Measurements from ENCODE around the gene MAB21L3. TPM values are rescaled to one million over a fixed set of nuclear protein-coding genes. Genes with fewer than 3 reads are reported as not detected.
A peak's percentile ranks its signal among the peaks of the same experiment; 100 is the strongest.
"Not testable (repeated sequence)": the region's sequence is repeated elsewhere in the genome, so short reads cannot be mapped to it uniquely, and the experiment has no call there.

MAB21L3 gene
- total RNA-seq, 4 donors from 2014 or later = under 0.01 to 0.17 (median 0.11) TPM; not detected in 1

DNA sequence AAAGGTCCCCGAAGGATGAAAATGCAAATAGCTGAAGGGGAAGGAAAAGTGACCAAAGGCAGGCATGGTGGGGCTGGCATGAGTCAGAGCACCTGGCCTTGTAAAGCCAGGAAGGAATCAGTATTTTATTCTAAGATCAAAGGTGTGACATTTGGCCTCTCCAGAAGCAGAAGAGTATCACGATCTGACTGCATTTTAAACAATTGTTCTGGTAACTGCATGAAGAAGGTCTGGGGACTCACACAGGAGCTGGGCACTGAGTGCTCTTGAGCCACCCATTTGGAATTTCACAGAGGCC lies 23.2 kb downstream of the MAB21L3 start:
- DNase-seq (ENCODE audit: extremely low spot score) = no peak
- Histone ChIP-seq H3K27me3 (no peaks in the 10 kb centered on the region), H3K36me3 (no peaks in the 10 kb centered on the region), H3K4me3 (no peak overlapping the region), H3K4me1 (peaks cover 0 to 6% (median 0%) of the 10 kb centered on the region in 4 donors), H3K9me3 (no peaks in the 10 kb centered on the region), H3K27ac (replicated peaks in 1 of 4) (no peak overlapping the region)
- TF ChIP-seq POLR2AphosphoS5 (IDR thresholded peaks at IDR 0.05) (no peak), POLR2A (IDR thresholded peaks at IDR 0.05; ENCODE audit: low read depth) (no peak), EP300 (IDR thresholded peaks at IDR 0.05) (no peak)
- TF ChIP-seq, protein P1, sequence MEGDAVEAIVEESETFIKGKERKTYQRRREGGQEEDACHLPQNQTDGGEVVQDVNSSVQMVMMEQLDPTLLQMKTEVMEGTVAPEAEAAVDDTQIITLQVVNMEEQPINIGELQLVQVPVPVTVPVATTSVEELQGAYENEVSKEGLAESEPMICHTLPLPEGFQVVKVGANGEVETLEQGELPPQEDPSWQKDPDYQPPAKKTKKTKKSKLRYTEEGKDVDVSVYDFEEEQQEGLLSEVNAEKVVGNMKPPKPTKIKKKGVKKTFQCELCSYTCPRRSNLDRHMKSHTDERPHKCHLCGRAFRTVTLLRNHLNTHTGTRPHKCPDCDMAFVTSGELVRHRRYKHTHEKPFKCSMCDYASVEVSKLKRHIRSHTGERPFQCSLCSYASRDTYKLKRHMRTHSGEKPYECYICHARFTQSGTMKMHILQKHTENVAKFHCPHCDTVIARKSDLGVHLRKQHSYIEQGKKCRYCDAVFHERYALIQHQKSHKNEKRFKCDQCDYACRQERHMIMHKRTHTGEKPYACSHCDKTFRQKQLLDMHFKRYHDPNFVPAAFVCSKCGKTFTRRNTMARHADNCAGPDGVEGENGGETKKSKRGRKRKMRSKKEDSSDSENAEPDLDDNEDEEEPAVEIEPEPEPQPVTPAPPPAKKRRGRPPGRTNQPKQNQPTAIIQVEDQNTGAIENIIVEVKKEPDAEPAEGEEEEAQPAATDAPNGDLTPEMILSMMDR (IDR thresholded peaks at IDR 0.05) = no peak
- WGBS = 45% methylated on average over 2 of the region's 2 CpGs
- intact Hi-C loops (cut with DNase I) = no loop called here

GRCh38 chr1:116138277-116138792 lies 27.1 kb downstream of the MAB21L3 start:
- Histone ChIP-seq H3K27ac (replicated peaks in 1 of 4) (peak overlapping the region in 1 of 4 donors; percentile 38), H3K4me1 (peaks cover 0 to 6% (median 0%) of the 10 kb centered on the region in 4 donors), H3K27me3 (no peaks in the 10 kb centered on the region), H3K36me3 (no peaks in the 10 kb centered on the region), H3K4me3 (no peak overlapping the region), H3K9me3 (peaks cover 0 to under 1% (median 0%) of the 10 kb centered on the region in 4 donors)
- 99% methylated on average over 8 of the region's 8 CpGs for WGBS
- TF ChIP-seq EP300 (IDR thresholded peaks at IDR 0.05) (no peak), POLR2A (IDR thresholded peaks at IDR 0.05; ENCODE audit: low read depth) (no peak), POLR2AphosphoS5 (IDR thresholded peaks at IDR 0.05) (no peak)
- TF ChIP-seq, protein P1 (IDR thresholded peaks at IDR 0.05) = no peak
- DNase-seq (ENCODE audit: extremely low spot score) = peak; percentile 57
- intact Hi-C loops (cut with DNase I) = loop anchor here (2.0 kb wide), 1 partner anchor 346 kb away; no protein-coding TSS in a partner anchor

DNA sequence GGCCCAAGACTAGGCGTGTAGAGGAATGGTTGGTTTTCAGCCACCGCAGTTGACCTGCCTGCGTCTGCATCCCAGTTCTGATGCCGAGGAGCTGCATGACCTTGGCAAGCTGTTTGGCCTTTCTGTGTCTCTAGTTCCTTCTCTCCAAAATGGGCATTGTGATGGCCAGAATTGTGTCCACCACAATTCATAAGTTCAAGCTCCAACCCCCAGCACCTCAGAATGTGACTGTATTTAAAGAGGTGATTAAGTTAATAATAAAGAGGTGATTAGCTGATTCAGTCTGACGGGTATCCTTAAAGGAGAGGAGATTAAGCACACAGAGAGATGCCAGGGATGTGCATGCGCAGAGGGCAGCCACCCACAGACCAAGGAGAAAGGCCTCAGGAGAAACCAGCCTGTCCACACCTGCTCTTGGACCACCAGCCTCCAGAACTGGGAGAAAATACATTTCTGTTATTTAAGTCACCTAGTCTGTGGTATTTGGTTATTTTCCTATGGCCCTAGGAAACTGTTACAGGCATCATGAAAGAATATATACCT lies 28.5 kb downstream of the MAB21L3 start:
- TF ChIP-seq, protein P1 (IDR thresholded peaks at IDR 0.05) = no peak
- TF ChIP-seq POLR2AphosphoS5 (IDR thresholded peaks at IDR 0.05) (no peak), EP300 (IDR thresholded peaks at IDR 0.05) (no peak), POLR2A (IDR thresholded peaks at IDR 0.05; ENCODE audit: low read depth) (no peak)
- H3K4me3 ChIP-seq = no peak overlapping the region
- no peaks in the 10 kb centered on the region for H3K36me3 ChIP-seq
- H3K27me3 ChIP-seq = no peaks in the 10 kb centered on the region
- H3K27ac ChIP-seq (replicated peaks in 1 of 4) = no peak overlapping the region
- peak; percentile 74 for DNase-seq (ENCODE audit: extremely low spot score)
- intact Hi-C loops (cut with DNase I) = loop anchor here (2.0 kb wide), 1 partner anchor 345 kb away; no protein-coding TSS in a partner anchor
- peaks cover 0 to 6% (median 0%) of the 10 kb centered on the region in 4 donors for H3K4me1 ChIP-seq
- H3K9me3 ChIP-seq = peaks cover 0 to 12% (median 10%) of the 10 kb centered on the region in 4 donors
- WGBS = 94% methylated on average over 6 of the region's 6 CpGs

- H3K27me3 ChIP-seq = peaks cover 0 to 4% (median 0%) of the 10 kb centered on the region in 4 donors
- H3K9me3 ChIP-seq = peaks cover 0 to 14% (median 12%) of the 10 kb centered on the region in 4 donors
- no peak overlapping the region for H3K4me3 ChIP-seq
- intact Hi-C loops (cut with DNase I) = no loop called here
- peaks cover 0 to 2% (median 0%) of the 10 kb centered on the region in 4 donors for H3K4me1 ChIP-seq
- H3K36me3 ChIP-seq = no peaks in the 10 kb centered on the region
- DNase-seq (ENCODE audit: extremely low spot score) = no peak
- WGBS = 81% methylated on average over 1 of the region's 1 CpG
- no peak overlapping the region for H3K27ac ChIP-seq (replicated peaks in 1 of 4)
- TF ChIP-seq POLR2AphosphoS5 (IDR thresholded peaks at IDR 0.05) (no peak), POLR2A (IDR thresholded peaks at IDR 0.05; ENCODE audit: low read depth) (no peak), EP300 (IDR thresholded peaks at IDR 0.05) (no peak)
- TF ChIP-seq, protein P1 (IDR thresholded peaks at IDR 0.05) = no peak
These were observed 33.0 kb downstream of the MAB21L3 start for GRCh38 chr1:116144151-116144550.

DNA sequence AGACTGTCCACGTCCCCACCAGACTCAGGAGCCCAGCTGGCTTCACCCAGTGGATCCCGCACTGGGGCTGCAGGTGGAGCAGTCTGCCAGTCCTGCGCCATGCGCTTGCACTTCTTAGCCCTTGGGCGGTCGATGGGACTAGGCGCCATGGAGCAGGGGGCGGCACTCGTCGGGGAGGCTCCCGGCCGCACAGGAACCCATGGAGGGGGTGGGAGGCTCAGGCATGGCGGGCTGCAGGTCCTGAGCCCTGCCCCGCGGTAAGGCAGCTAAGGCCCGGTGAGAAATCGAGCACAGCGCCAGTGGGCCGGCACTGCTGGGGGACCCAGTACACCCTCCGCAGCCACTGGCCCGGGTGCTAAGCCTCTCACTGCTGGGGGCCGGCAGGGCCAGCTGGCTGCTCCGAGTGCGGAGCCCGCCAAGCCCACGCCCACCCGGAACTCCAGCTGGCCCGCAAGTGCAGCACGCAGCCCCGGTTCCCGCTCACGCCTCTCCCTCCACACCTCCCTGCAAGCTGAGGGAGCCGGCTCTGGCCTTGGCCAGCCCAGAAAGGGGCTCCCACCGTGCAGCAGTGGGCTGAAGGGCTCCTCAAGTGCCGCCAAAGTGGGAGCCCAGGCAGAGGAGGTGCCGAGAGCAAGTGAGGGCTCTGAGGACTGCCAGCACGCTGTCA lies 35.4 kb downstream of the MAB21L3 start:
- Histone ChIP-seq H3K9me3 (peaks cover 0 to 14% (median 12%) of the 10 kb centered on the region in 4 donors), H3K4me1 (peaks cover 9 to 13% (median 11%) of the 10 kb centered on the region in 4 donors)
- H3K27ac ChIP-seq (replicated peaks in 1 of 4); H3K36me3 ChIP-seq; intact Hi-C loops (cut with DNase I); H3K4me3 ChIP-seq; H3K27me3 ChIP-seq: not testable (repeated sequence)
- WGBS = 96% methylated on average over 36 of the region's 37 CpGs
- peak; percentile 42 for DNase-seq (ENCODE audit: extremely low spot score)

Data from esophagus muscularis mucosa (tissue), 4 donors.